Uterus (tissue), 4 donors: ENCODE results near the gene ZFAND3. TPM values are rescaled to one million over a fixed set of nuclear protein-coding genes. Genes with fewer than 3 reads are reported as not detected.

Experiments
- DNase-seq, 2 donors: peaks; one replicate each; pipeline ENCODE4 v3.0.0-alpha.2; 2019 to 2020
- H3K27ac ChIP-seq, 2 donors: fragments of 200-600 bp; sonication (generic); 1 replicate in 1 of 2; 2 replicates in 1 of 2; pipeline ENCODE4 v1.5.1; 2016 to 2018
- H3K27me3 ChIP-seq, 2 donors: fragments of 200-600 bp; sonication (generic); one replicate each; pipeline ENCODE4 v1.5.1; 2018 to 2019; ENCODE audit warnings: control low read depth in 1 of 2
- H3K36me3 ChIP-seq, 2 donors: fragments of 200-600 bp; sonication (generic); one replicate each; pipeline ENCODE4 v1.5.1; 2019; ENCODE audit warnings: control low read depth in 1 of 2
- H3K4me1 ChIP-seq, 2 donors: fragments of 200-600 bp; sonication (generic); one replicate each; pipeline ENCODE4 v1.5.1; 2018 to 2019; ENCODE audit warnings: control low read depth in 1 of 2
- H3K4me3 ChIP-seq, 2 donors: fragments of 200-600 bp; sonication (generic); 1 replicate in 1 of 2; 2 replicates in 1 of 2; pipeline ENCODE4 v1.5.1; 2018 to 2019; ENCODE audit warnings: mild to moderate bottlenecking in 1 of 2
- H3K9me3 ChIP-seq, 2 donors: fragments of 200-600 bp; sonication (generic); one replicate each; pipeline ENCODE4 v1.5.1; 2019; ENCODE audit warnings: control low read depth in 1 of 2
- POLR2A ChIP-seq, 2 donors: fragments of 450-650 bp; IDR thresholded peaks; one replicate each; pipeline ENCODE4 v1.6.1; 2016; ENCODE audit warnings: antibody characterized with exemption in 2 of 2, mild to moderate bottlenecking in 1 of 2, moderate library complexity in 1 of 2
- intact Hi-C: fragments of 100-400 bp; cut with DNase I; formaldehyde crosslinking; loops from one replicate; pipeline ENCODE4 v1.15.1; 2023; ENCODE audit warnings: low total_unique reads
- total RNA-seq, 4 donors: library from RNA; depleted of rRNA in 3 of 4; stranded (reverse); fragments of >200 nt in 3 of 4; gene quantifications; one replicate each; pipeline versions ENCODE4 v1.1.0 to v1.2.4, GENCODE V29; 2014 to 2023
- TF ChIP-seq, protein P1 (sequence below), 4 experiments: fragments of 200-600 bp in 2 of 4; fragments of 450-650 bp in 2 of 4; sonication (generic) in 2 of 4; IDR thresholded peaks; one replicate each; pipeline ENCODE4 v1.5.1; 2016 to 2019; ENCODE audit warnings: antibody characterized with exemption in 4 of 4, mild to moderate bottlenecking in 2 of 4, moderate library complexity in 1 of 4
- donor health status: DM: yes; HTN: yes; CAD: no.

The ZFAND3 gene
- total RNA-seq, 4 donors from 2014 or later, result 5.0 to 81.9 (median 54.6) TPM

- TF ChIP-seq, protein P1, sequence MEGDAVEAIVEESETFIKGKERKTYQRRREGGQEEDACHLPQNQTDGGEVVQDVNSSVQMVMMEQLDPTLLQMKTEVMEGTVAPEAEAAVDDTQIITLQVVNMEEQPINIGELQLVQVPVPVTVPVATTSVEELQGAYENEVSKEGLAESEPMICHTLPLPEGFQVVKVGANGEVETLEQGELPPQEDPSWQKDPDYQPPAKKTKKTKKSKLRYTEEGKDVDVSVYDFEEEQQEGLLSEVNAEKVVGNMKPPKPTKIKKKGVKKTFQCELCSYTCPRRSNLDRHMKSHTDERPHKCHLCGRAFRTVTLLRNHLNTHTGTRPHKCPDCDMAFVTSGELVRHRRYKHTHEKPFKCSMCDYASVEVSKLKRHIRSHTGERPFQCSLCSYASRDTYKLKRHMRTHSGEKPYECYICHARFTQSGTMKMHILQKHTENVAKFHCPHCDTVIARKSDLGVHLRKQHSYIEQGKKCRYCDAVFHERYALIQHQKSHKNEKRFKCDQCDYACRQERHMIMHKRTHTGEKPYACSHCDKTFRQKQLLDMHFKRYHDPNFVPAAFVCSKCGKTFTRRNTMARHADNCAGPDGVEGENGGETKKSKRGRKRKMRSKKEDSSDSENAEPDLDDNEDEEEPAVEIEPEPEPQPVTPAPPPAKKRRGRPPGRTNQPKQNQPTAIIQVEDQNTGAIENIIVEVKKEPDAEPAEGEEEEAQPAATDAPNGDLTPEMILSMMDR (IDR thresholded peaks at IDR 0.05), result no peak
- no peak for TF ChIP-seq POLR2A (IDR thresholded peaks at IDR 0.05)
- no peak overlapping the region for H3K4me3 ChIP-seq
- intact Hi-C loops, result no loop called here
- no peak overlapping the region for H3K27ac ChIP-seq
- DNase-seq, result no peak
- H3K4me1 ChIP-seq, result no peaks in the 10 kb centered on the region
- H3K27me3 ChIP-seq, result no peaks in the 10 kb centered on the region
- H3K9me3 ChIP-seq, result no peaks in the 10 kb centered on the region
- no peaks in the 10 kb centered on the region for H3K36me3 ChIP-seq
These were observed 151.7 kb downstream of the ZFAND3 start for GRCh38 chr6:37971266-37971665.

DNA sequence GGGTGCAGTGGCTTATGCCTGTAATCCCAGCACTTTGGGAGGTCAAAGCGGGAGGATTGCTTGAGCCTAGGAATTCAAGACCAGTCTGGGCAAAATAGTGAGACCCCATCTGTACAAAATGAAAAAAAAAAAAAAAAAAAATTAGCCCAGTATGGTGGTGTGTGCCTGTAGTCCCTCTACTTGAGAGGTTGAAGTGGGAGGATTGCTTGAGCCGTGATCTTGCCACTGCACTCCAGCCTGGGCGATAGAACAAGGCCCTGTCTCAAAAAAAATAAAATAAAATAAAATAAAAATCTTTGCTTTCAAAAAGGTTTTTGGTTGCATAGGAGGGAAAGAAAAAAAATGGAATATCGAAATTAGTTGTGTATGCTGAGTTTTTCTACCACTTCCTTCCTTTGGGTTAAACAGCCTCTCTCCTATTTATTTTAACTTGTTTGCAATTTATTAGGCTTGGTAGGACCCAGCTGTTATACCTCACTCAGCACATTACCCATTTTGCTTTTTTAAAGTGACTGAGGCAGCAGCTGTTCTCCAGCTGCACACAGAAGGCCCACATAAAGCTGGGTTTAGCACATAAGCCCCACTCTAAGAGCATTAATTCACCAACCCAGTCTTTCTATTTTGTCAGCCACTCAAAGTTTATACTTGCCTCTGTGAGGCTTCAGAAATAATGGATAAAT is 152.3 kb downstream of the ZFAND3 start:
- no peaks in the 10 kb centered on the region for H3K9me3 ChIP-seq
- no peak overlapping the region for H3K4me3 ChIP-seq
- no peak for DNase-seq
- no peaks in the 10 kb centered on the region for H3K36me3 ChIP-seq
- TF ChIP-seq, protein P1 (IDR thresholded peaks at IDR 0.05), result no peak
- no peak for TF ChIP-seq POLR2A (IDR thresholded peaks at IDR 0.05)
- H3K4me1 ChIP-seq, result no peaks in the 10 kb centered on the region
- intact Hi-C loops, result no loop called here
- no peaks in the 10 kb centered on the region for H3K27me3 ChIP-seq
- H3K27ac ChIP-seq, result no peak overlapping the region

GRCh38 chr6:37972994-37973757 is 153.6 kb downstream of the ZFAND3 start:
- Histone ChIP-seq H3K27me3 (no peaks in the 10 kb centered on the region), H3K9me3 (no peaks in the 10 kb centered on the region), H3K4me3 (no peak overlapping the region), H3K36me3 (no peaks in the 10 kb centered on the region), H3K27ac (no peak overlapping the region), H3K4me1 (no peaks in the 10 kb centered on the region)
- no peak for DNase-seq
- no peak for TF ChIP-seq POLR2A (IDR thresholded peaks at IDR 0.05)
- TF ChIP-seq, protein P1 (IDR thresholded peaks at IDR 0.05), result no peak
- intact Hi-C loops, result no loop called here

GRCh38 chr6:37974381-37974780 is 154.9 kb downstream of the ZFAND3 start:
- H3K27me3 ChIP-seq, result no peaks in the 10 kb centered on the region
- H3K4me3 ChIP-seq, result no peak overlapping the region
- no peaks in the 10 kb centered on the region for H3K4me1 ChIP-seq
- TF ChIP-seq POLR2A (IDR thresholded peaks at IDR 0.05), result no peak
- TF ChIP-seq, protein P1 (IDR thresholded peaks at IDR 0.05), result no peak
- DNase-seq, result no peak
- H3K27ac ChIP-seq, result no peak overlapping the region
- intact Hi-C loops, result no loop called here
- H3K9me3 ChIP-seq, result no peaks in the 10 kb centered on the region
- no peaks in the 10 kb centered on the region for H3K36me3 ChIP-seq

DNA sequence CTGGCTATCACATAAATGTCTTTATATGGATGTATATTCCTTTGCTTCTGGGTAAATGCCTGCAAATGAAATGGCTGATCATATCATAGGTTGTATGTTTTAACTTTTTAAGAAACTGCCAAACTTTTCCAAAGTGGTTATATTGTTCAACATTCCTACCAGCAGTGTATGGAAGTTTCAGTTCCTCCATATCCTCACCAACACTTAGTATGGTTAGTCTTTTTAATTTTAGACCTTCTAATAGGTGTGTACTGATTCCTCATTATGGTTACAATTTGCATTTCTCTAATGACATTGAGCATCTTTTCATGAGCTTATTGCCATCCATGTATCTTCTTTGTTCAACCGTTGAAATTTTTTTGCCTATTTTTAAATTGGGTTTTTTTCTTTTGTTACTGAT is 155.4 kb downstream of the ZFAND3 start:
- no peak overlapping the region for H3K4me3 ChIP-seq
- TF ChIP-seq, protein P1 (IDR thresholded peaks at IDR 0.05), result no peak
- no peak for TF ChIP-seq POLR2A (IDR thresholded peaks at IDR 0.05)
- intact Hi-C loops, result no loop called here
- H3K36me3 ChIP-seq, result no peaks in the 10 kb centered on the region
- H3K27me3 ChIP-seq, result no peaks in the 10 kb centered on the region
- H3K4me1 ChIP-seq, result no peaks in the 10 kb centered on the region
- DNase-seq, result no peak
- H3K27ac ChIP-seq, result no peak overlapping the region
- no peaks in the 10 kb centered on the region for H3K9me3 ChIP-seq
